Esophagus muscularis mucosa (tissue), 4 donors: ENCODE data around the gene YPEL4. TPM values are rescaled to one million over a fixed set of nuclear protein-coding genes. Genes with fewer than 3 reads are reported as not detected.

Experiments used
- DNase-seq: peaks from one replicate; pipeline ENCODE4 v3.0.0-alpha.2; 2017; ENCODE audit errors: extremely low spot score
- H3K27ac ChIP-seq, 4 donors: fragments of 200-600 bp; sonication (generic); replicated peaks in 1 of 4; 1 replicate in 3 of 4; 2 replicates in 1 of 4; pipeline ENCODE4 v1.5.1; 2016 to 2019; ENCODE audit warnings: mild to moderate bottlenecking in 1 of 4
- H3K27me3 ChIP-seq, 4 donors: fragments of 200-600 bp; sonication (generic); one replicate each; pipeline versions ENCODE4 v1.5.1 to v1.6.0; 2016 to 2019
- H3K36me3 ChIP-seq, 4 donors: fragments of 200-600 bp; sonication (generic); one replicate each; pipeline ENCODE4 v1.5.1; 2016 to 2019
- H3K4me1 ChIP-seq, 4 donors: fragments of 200-600 bp; sonication (generic); one replicate each; pipeline ENCODE4 v1.5.1; 2016 to 2019
- H3K4me3 ChIP-seq, 4 donors: fragments of 200-600 bp; sonication (generic); 1 replicate in 2 of 4; 2 replicates in 2 of 4; pipeline ENCODE4 v1.5.1; 2016 to 2019; ENCODE audit warnings: mild to moderate bottlenecking in 4 of 4, moderate library complexity in 1 of 4
- H3K9me3 ChIP-seq, 4 donors: fragments of 200-600 bp; sonication (generic); 1 replicate in 3 of 4; 2 replicates in 1 of 4; pipeline ENCODE4 v1.5.1; 2016 to 2019
- CTCF ChIP-seq, 3 experiments: fragments of 200-600 bp in 2 of 3; fragments of 450-650 bp in 1 of 3; sonication (generic) in 2 of 3; IDR thresholded peaks; one replicate each; pipeline ENCODE4 v1.5.1; 2017 to 2019; ENCODE audit warnings: antibody characterized with exemption in 3 of 3, mild to moderate bottlenecking in 2 of 3, moderate library complexity in 1 of 3
- EP300 ChIP-seq: sonication (generic); formaldehyde crosslinking; IDR thresholded peaks from one replicate; pipeline ENCODE4 v1.6.1; 2017; ENCODE audit warnings: antibody characterized with exemption
- POLR2A ChIP-seq: fragments of 450-650 bp; IDR thresholded peaks from one replicate; pipeline ENCODE4 v1.6.1; 2017; ENCODE audit warnings: antibody characterized with exemption, moderate library complexity, mild to moderate bottlenecking, low read depth
- POLR2AphosphoS5 ChIP-seq, 2 donors: sonication (generic); formaldehyde crosslinking; IDR thresholded peaks; one replicate each; pipeline ENCODE4 v1.6.1; 2017; ENCODE audit warnings: antibody characterized with exemption in 2 of 2
- WGBS: methylation state at CpG from one replicate; pipeline ENCODE4 v1.1.5; 2018; 5-methylcytosine and 5-hydroxymethylcytosine counted together
- intact Hi-C: fragments of 100-400 bp; cut with DNase I; formaldehyde crosslinking; loops from one replicate; pipeline ENCODE4 v1.15.1; 2023
- total RNA-seq, 4 donors: library from RNA; depleted of rRNA; stranded (reverse); fragments of >200 nt; gene quantifications; one replicate each; pipeline versions ENCODE4 v1.1.0 to v1.2.1, GENCODE V29; 2016

Gene YPEL4
- total RNA-seq, 4 donors from 2014 or later = 0.50 to 2.5 (median 1.0) TPM

GRCh38 chr11:57601297-57601696, 48.4 kb downstream of the YPEL4 start:
- TF ChIP-seq EP300 = no peak
- TF ChIP-seq POLR2A = no peak
- TF ChIP-seq POLR2AphosphoS5 (IDR thresholded peaks at IDR 0.05) = no peak
- TF ChIP-seq CTCF (IDR thresholded peaks at IDR 0.05) = no peak
- no peaks in the 10 kb centered on the region for H3K9me3 ChIP-seq
- H3K4me3 ChIP-seq = no peak overlapping the region
- WGBS = 95% methylated on average over 3 of the region's 3 CpGs
- intact Hi-C loops = loop anchor here (5.0 kb wide), 1 partner anchor 41 kb away; no protein-coding TSS in a partner anchor
- H3K4me1 ChIP-seq = peaks cover 6 to 29% (median 27%) of the 10 kb centered on the region in 4 donors
- DNase-seq = no peak
- H3K27me3 ChIP-seq = no peaks in the 10 kb centered on the region
- H3K36me3 ChIP-seq = peaks cover 8 to 49% (median 29%) of the 10 kb centered on the region in 4 donors
- H3K27ac ChIP-seq = peak overlapping the region in 1 of 4 donors; percentile 10

- intact Hi-C loops = no loop called here
- H3K36me3 ChIP-seq = peaks cover 0 to 32% (median 17%) of the 10 kb centered on the region in 4 donors
- TF ChIP-seq EP300 (no peak), POLR2AphosphoS5 (IDR thresholded peaks at IDR 0.05) (no peak), POLR2A (no peak), CTCF (IDR thresholded peaks at IDR 0.05) (no peak)
These were observed 50.3 kb downstream of the YPEL4 start for GRCh38 chr11:57599381-57599780.

GRCh38 chr11:57598831-57599155, 50.9 kb downstream of the YPEL4 start:
- TF ChIP-seq CTCF (IDR thresholded peaks at IDR 0.05) (no peak), POLR2AphosphoS5 (IDR thresholded peaks at IDR 0.05) (no peak), EP300 (no peak), POLR2A (no peak)
- Histone ChIP-seq H3K9me3 (no peaks in the 10 kb centered on the region), H3K4me3 (peak overlapping the region; percentile 66 to 77 (median 67)), H3K4me1 (peaks cover 6 to 29% (median 27%) of the 10 kb centered on the region in 4 donors), H3K27ac (peak overlapping the region; percentile 86 to 94 (median 88)), H3K27me3 (no peaks in the 10 kb centered on the region), H3K36me3 (peaks cover 0 to 32% (median 17%) of the 10 kb centered on the region in 4 donors)
- DNase-seq = no peak
- intact Hi-C loops = no loop called here
- 43% methylated on average over 5 of the region's 5 CpGs for WGBS

More at GRCh38 chr11:57599381-57599780, 50.3 kb downstream of the YPEL4 start:
- Histone ChIP-seq H3K27me3 (no peaks in the 10 kb centered on the region), H3K9me3 (no peaks in the 10 kb centered on the region), H3K4me3 (peak overlapping the region; percentile 66 to 77 (median 67)), H3K27ac (peak overlapping the region; percentile 86 to 94 (median 88)), H3K4me1 (peaks cover 6 to 29% (median 27%) of the 10 kb centered on the region in 4 donors)
- whole genome bisulfite sequencing = 40% methylated on average over 2 of the region's 2 CpGs
- DNase-seq = no peak

GRCh38 chr11:57597916-57598830, 51.5 kb downstream of the YPEL4 start:
- Histone ChIP-seq H3K4me1 (peaks cover 6 to 29% (median 27%) of the 10 kb centered on the region in 4 donors), H3K27ac (peak overlapping the region; percentile 86 to 94 (median 88)), H3K27me3 (no peaks in the 10 kb centered on the region), H3K9me3 (no peaks in the 10 kb centered on the region), H3K36me3 (peaks cover 0 to 26% (median 16%) of the 10 kb centered on the region in 4 donors), H3K4me3 (peak overlapping the region; percentile 66 to 77 (median 67))
- WGBS = 1% methylated on average over 22 of the region's 33 CpGs
- intact Hi-C loops = no loop called here
- no peak for DNase-seq
- TF ChIP-seq POLR2AphosphoS5 (IDR thresholded peaks at IDR 0.05) (peak in 1 of 2 donors; percentile 38), EP300 (peak; percentile 8), POLR2A (no peak), CTCF (IDR thresholded peaks at IDR 0.05) (no peak)
